ENCODE data around the gene HSFX2. TPM values are rescaled to one million over a fixed set of nuclear protein-coding genes. Genes with fewer than 3 reads are reported as not detected.
"Not testable (repeated sequence)": the region's sequence is repeated elsewhere in the genome, so short reads cannot be mapped to it uniquely, and the experiment has no call there.

HSFX2 gene, protein sequence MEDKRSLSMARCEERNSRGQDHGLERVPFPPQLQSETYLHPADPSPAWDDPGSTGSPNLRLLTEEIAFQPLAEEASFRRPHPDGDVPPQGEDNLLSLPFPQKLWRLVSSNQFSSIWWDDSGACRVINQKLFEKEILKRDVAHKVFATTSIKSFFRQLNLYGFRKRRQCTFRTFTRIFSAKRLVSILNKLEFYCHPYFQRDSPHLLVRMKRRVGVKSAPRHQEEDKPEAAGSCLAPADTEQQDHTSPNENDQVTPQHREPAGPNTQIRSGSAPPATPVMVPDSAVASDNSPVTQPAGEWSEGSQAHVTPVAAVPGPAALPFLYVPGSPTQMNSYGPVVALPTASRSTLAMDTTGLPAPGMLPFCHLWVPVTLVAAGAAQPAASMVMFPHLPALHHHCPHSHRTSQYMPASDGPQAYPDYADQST
- total RNA-seq, result not detected

DNA sequence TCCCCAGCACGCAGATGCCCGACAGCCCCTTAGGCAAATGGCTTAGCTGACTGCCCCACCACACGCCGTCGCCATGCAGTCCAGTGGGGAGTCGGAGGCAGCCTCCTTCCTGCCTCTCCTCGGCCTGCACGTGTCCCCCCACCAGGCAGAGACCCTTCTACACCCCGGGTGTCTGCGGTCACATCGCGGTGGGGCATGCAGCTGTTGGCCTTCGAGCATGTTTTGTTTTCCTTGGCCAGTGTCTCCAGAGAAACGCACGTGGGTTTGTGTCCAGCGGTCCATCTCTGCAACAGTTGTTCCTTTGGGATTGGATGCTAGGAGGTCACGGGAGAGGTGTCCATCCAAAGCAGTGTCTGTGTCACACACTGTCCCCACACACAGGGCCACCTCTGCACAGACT, at the start of gene HSFX2:
Gene HSFX2, minus strand, starts transcription at position 101 of the 400 bp plus-strand sequence. CDS start 614 bp downstream, outside the sequence.
- H3K9me3 Mint-ChIP-seq (ENCODE audit: insufficient read depth); H3K4me1 Mint-ChIP-seq (ENCODE audit: low read depth); H3K27me3 Mint-ChIP-seq (ENCODE audit: low read depth); DNase-seq; POLR2A ChIA-PET; ATAC-seq; H3K4me3 Mint-ChIP-seq; H3K27ac Mint-ChIP-seq; H3K36me3 Mint-ChIP-seq (ENCODE audit: low read depth); CTCF ChIA-PET: not testable (repeated sequence)

DNA sequence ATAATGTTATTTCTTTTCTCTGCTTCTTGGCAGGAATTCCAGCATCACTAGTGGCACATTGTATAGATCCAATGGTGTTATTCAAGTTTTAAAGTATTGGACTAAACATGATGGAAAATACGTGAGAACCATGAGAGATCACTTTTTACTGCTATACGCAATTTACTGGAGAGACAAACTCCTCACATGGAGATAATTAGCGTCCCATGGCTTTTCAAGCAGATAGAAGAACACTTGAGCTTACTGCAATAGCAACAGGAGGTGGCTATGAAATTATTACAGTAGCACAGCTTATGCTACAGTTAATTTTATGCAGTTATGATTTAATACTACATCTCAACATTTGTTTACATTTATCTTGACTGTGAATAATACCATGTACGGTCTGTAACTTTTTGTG, 48.4 kb upstream of the HSFX2 start:
- Mint-ChIP-seq H3K4me3 (no peak overlapping the region), H3K36me3 (ENCODE audit: low read depth) (no peaks in the 10 kb centered on the region), H3K27me3 (ENCODE audit: low read depth) (peaks cover 4% of the 10 kb centered on the region), H3K27ac (no peak overlapping the region), H3K4me1 (ENCODE audit: low read depth) (no peaks in the 10 kb centered on the region), H3K9me3 (ENCODE audit: insufficient read depth) (no peaks in the 10 kb centered on the region)
- CTCF ChIA-PET, result no interaction called here
- POLR2A ChIA-PET, result no interaction called here
- ATAC-seq (no peak), DNase-seq (no peak)

DNA sequence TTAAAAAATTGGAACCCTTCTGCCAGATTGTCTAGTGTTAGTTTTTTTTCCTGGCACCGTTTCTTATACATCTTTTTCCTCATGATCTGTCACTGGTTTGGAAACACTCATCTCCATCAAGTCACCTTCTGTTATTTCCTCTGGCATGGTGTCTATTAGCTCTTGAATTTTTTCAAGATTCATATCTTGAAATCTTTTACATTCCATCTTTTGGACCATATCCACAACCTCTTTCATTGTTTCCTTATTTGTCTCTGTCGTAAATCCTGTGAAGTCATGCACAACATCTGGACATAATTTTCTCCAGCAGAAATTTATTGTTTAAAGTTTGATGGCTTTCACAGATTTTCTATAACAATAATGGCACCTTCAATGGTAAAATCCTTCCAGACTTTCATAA, 46.7 kb upstream of the HSFX2 start:
- ATAC-seq, result no peak
- H3K4me1 Mint-ChIP-seq (ENCODE audit: low read depth), result no peaks in the 10 kb centered on the region
- peaks cover 4% of the 10 kb centered on the region for H3K27me3 Mint-ChIP-seq (ENCODE audit: low read depth)
- no peak overlapping the region for H3K4me3 Mint-ChIP-seq
- no peaks in the 10 kb centered on the region for H3K9me3 Mint-ChIP-seq (ENCODE audit: insufficient read depth)
- no peaks in the 10 kb centered on the region for H3K36me3 Mint-ChIP-seq (ENCODE audit: low read depth)
- DNase-seq, result no peak
- no peak overlapping the region for H3K27ac Mint-ChIP-seq
- ChIA-PET CTCF (no interaction called here), POLR2A (no interaction called here)

DNA sequence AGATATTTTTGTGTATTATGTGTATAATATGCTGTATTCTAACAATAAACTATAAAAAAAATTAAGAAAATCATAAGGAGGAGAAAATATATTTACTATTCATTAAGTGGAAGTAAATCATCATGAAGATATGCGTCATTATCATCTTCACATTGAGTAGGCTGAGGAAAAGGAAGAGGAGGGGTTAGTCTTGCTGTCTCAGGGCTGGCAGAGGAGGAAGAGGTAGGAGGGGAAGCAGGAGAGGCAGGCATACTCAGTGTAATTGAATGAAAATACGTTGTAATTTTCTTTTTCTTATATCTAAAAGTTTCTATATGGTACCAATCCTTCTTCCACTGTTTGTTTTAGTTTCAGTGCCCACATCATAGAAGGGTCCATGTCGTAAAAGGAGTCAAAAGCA, 46.3 kb upstream of the HSFX2 start:
- Mint-ChIP-seq H3K4me1 (ENCODE audit: low read depth) (no peaks in the 10 kb centered on the region), H3K4me3 (no peak overlapping the region), H3K27ac (no peak overlapping the region), H3K36me3 (ENCODE audit: low read depth) (no peaks in the 10 kb centered on the region), H3K9me3 (ENCODE audit: insufficient read depth) (no peaks in the 10 kb centered on the region), H3K27me3 (ENCODE audit: low read depth) (peaks cover 4% of the 10 kb centered on the region)
- ATAC-seq (no peak), DNase-seq (no peak)
- CTCF ChIA-PET, result no interaction called here
- POLR2A ChIA-PET, result no interaction called here

DNA sequence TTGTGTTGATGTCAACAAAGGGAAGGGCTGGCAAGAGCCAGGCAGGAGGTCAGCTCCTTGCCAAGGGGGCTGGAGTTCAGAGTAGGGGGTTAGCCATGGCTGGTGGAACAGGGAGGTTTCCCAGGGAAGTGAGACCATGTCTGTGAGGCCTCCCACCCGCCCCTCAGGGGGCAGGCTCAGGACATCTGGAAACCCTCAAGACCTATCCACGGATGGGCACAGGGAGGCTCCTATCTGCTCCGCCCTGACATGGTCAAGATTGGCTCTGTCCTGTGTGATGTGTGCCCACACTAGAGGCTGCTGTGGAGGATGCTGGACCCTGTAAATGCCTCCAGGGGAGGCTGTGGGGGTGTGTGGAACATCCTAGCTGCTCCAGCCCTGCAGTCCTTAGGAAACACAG, 44.5 kb upstream of the HSFX2 start:
- Mint-ChIP-seq H3K4me1 (ENCODE audit: low read depth) (no peaks in the 10 kb centered on the region), H3K9me3 (ENCODE audit: insufficient read depth) (no peaks in the 10 kb centered on the region), H3K27ac (no peak overlapping the region), H3K36me3 (ENCODE audit: low read depth) (no peaks in the 10 kb centered on the region), H3K4me3 (no peak overlapping the region), H3K27me3 (ENCODE audit: low read depth) (peaks cover 2% of the 10 kb centered on the region)
- ATAC-seq (no peak), DNase-seq (no peak)
- POLR2A ChIA-PET, result no interaction called here
- CTCF ChIA-PET, result no interaction called here

DNA sequence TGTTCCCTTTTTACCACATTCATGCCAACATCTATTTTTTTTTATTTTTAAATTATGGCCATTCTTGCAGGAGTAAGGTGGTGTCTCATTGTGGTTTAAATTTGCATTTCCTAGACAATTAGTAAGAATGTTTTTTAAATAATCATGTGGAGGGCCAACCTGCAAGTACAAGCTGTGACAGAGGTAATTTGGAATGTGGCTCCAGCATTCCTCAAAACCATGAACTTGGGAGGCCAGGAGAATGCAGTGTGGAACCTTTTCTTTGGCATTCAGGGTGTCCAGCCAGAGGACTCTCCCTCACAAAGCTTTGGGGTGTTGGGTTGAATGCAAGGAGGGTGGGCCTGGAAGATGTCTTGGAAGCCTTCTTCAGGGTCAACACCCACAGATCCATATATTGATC, 43.7 kb upstream of the HSFX2 start:
- Mint-ChIP-seq H3K36me3 (ENCODE audit: low read depth) (no peaks in the 10 kb centered on the region), H3K27ac (no peak overlapping the region), H3K27me3 (ENCODE audit: low read depth) (no peaks in the 10 kb centered on the region), H3K4me1 (ENCODE audit: low read depth) (no peaks in the 10 kb centered on the region), H3K9me3 (ENCODE audit: insufficient read depth) (no peaks in the 10 kb centered on the region), H3K4me3 (no peak overlapping the region)
- CTCF ChIA-PET, result no interaction called here
- no peak for DNase-seq
- POLR2A ChIA-PET, result no interaction called here
- ATAC-seq, result no peak

DNA sequence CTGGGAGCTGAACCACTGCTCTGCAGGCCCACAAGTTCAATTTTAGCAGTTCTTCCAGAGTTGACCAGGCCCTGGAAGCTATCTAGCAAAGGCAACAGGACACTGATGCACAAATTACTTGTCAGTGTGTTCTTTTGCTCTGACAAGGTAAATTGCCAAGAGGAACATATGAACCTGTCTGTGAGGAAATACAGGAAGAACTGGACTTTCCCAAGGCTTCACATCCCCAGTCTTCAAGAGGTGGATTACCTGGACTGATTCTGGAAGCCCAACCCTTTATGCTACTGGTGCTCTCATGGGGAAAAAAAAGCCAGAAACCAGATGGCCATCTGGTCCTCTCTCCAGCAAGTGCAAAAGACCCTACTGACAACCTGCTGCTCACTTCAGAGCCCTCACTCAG, 38.4 kb upstream of the HSFX2 start:
- no peak overlapping the region for H3K4me3 Mint-ChIP-seq
- no peak for DNase-seq
- CTCF ChIA-PET, result no interaction called here
- H3K27ac Mint-ChIP-seq, result no peak overlapping the region
- no peaks in the 10 kb centered on the region for H3K36me3 Mint-ChIP-seq (ENCODE audit: low read depth)
- POLR2A ChIA-PET, result no interaction called here
- H3K4me1 Mint-ChIP-seq (ENCODE audit: low read depth), result peaks cover 27% of the 10 kb centered on the region
- ATAC-seq, result no peak
- H3K27me3 Mint-ChIP-seq (ENCODE audit: low read depth), result peaks cover 3% of the 10 kb centered on the region
- H3K9me3 Mint-ChIP-seq (ENCODE audit: insufficient read depth), result no peaks in the 10 kb centered on the region

DNA sequence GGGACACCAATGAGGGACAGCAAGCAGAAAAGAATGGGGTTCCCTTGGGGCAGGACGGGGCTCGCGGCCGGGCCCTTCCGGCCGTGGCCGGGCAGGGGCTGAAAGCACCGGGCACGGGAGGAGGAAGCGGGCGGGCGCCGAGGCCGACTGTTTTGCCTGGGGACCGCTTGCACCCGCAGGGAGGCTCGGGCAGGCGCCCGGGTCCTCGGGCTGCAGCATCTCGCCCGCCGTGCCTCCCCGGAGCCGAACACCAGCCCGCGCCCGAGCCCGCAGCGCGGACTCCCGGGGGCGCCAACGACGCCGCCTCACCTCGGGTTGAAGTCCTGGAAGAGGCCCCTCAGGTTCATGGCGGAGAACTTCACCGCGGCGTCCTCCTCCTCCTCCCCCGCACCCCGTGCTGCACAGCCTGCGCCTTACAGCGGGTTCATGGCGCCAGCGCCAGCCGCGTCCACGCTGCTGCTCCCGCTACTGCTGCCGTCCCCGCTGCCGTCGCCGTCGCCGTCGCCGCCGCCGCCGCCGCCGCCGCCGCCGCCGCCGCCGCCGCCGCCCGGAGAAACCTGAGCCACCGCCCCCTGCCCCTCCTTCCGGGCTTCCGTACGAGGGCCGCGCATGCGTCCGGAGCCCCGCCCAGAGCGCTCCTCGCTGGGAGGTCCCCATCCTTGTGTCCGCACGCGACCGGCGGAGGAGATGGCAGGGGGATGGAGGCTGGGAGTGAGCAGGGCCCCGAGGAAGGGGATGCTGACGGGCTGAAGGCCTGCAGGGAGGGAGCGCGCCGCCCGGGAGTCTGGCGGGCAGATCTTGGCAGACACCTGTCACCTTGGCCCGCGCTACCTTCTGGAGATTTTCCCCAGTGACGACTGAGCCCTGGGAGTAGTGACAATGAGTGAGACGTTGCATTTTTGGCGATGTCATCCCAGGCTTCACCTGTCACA, 36.4 kb upstream of the HSFX2 start, which contains the start of gene TMEM185A:
Gene TMEM185A, minus strand, starts transcription at position 559 of the 932 bp plus-strand sequence. Its CDS starts 212 bp downstream, at position 347.
- no peaks in the 10 kb centered on the region for H3K36me3 Mint-ChIP-seq (ENCODE audit: low read depth)
- peak within 1 kb of the TSS; percentile 86 for H3K4me3 Mint-ChIP-seq
- peaks cover 31% of the 10 kb centered on the region for H3K4me1 Mint-ChIP-seq (ENCODE audit: low read depth)
- DNase-seq, result peak; percentile 76
- POLR2A ChIA-PET, result no interaction called here
- peaks cover 3% of the 10 kb centered on the region for H3K27me3 Mint-ChIP-seq (ENCODE audit: low read depth)
- ATAC-seq, result peak; percentile 92
- H3K27ac Mint-ChIP-seq, result peak within 1 kb of the TSS; percentile 78
- no peaks in the 10 kb centered on the region for H3K9me3 Mint-ChIP-seq (ENCODE audit: insufficient read depth)
- CTCF ChIA-PET, result no interaction called here

DNA sequence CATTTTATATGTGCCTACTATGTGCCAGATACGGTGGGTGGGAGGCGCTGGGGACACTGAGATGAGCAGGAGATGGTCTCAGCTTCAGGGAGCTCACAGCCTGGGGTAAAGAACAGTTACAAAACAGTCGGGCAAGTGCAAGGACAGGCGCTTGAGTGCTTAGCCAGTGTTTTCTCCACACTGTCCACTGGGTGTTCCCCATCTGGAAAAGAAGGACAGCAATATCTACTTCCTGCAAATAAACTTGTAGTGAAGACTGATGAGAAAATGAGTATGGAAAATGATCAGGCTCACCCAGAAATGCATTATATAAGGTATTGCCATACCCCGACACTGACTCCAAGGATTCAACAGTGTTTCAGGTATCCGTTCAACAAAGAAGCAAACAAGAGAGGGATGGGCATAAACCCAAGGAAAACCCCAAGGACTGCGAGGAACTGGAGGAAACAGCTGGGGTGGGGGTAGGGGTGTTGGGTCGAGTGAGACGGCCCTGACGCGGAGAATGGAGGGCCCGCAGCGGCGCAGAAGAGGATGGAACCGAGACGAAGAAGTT, 35.6 kb upstream of the HSFX2 start:
- ATAC-seq, result no peak

DNA sequence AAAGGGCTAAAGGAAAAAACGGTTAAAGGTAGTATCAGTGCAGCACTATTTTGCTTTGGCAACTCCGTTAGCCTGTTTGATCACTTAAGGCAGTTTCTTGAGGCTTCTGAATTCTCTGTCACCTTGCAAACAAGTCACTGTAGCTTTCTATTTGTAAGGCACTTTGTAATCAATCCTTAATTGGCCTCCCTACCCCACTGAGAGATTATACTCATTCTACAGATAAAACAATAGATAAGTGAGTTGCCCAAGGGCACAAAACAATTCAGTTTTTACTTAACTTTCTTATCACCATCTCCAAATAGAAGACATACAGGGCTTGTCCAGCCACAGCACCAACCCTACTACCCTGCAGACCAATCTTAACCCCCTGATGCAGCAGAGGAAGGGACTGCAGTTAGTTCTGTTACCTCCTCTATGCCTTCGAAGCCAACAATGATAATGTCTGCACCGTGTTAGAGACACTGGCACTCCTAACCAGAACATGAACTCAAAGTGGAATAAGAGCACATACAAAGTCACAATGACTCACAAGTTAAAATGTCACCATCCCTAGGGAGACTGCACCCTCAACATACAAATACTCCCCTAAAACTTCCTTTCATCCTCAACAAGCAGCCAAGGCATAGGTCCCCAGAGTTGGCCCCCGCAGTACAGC, 34.7 kb upstream of the HSFX2 start:
- ATAC-seq (no peak), DNase-seq (no peak)
- H3K9me3 Mint-ChIP-seq (ENCODE audit: insufficient read depth), result no peaks in the 10 kb centered on the region
- H3K27ac Mint-ChIP-seq, result no peak overlapping the region
- CTCF ChIA-PET, result no interaction called here
- H3K4me3 Mint-ChIP-seq, result peak overlapping the region; percentile 86
- POLR2A ChIA-PET, result no interaction called here
- no peaks in the 10 kb centered on the region for H3K36me3 Mint-ChIP-seq (ENCODE audit: low read depth)
- peaks cover 3% of the 10 kb centered on the region for H3K27me3 Mint-ChIP-seq (ENCODE audit: low read depth)
- H3K4me1 Mint-ChIP-seq (ENCODE audit: low read depth), result peaks cover 31% of the 10 kb centered on the region

More for the DNA sequence above, 35.6 kb upstream of the HSFX2 start:
- no peak for DNase-seq
- Mint-ChIP-seq H3K4me1 (ENCODE audit: low read depth) (peaks cover 31% of the 10 kb centered on the region), H3K27ac (peak overlapping the region; percentile 78), H3K27me3 (ENCODE audit: low read depth) (peaks cover 3% of the 10 kb centered on the region), H3K36me3 (ENCODE audit: low read depth) (no peaks in the 10 kb centered on the region), H3K4me3 (peak overlapping the region; percentile 86), H3K9me3 (ENCODE audit: insufficient read depth) (no peaks in the 10 kb centered on the region)
- CTCF ChIA-PET, result no interaction called here
- POLR2A ChIA-PET, result no interaction called here

DNA sequence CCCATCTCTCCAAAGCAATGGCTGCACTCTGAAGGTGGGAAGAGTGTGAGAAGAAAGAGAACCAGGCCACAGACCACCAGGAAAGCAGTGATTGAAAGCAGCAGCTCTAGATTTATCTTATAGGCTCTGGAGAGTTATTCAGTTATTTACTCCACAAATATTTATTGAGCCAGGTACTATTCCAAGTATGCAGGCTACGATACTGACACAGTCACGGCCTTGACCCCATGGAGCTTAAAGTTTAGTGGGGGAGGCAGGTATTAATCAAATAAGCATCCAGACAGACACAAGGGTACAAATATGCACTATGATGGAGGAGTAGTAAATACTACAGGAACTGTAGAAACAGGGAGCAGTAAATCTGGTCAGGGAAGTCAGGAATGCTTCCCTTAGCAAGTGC, 33.7 kb upstream of the HSFX2 start:
- DNase-seq, result no peak
- H3K4me1 Mint-ChIP-seq (ENCODE audit: low read depth), result peaks cover 31% of the 10 kb centered on the region
- ChIA-PET CTCF (no interaction called here), POLR2A (no interaction called here)
- no peaks in the 10 kb centered on the region for H3K36me3 Mint-ChIP-seq (ENCODE audit: low read depth)
- no peak overlapping the region for H3K4me3 Mint-ChIP-seq
- ATAC-seq, result no peak
- H3K9me3 Mint-ChIP-seq (ENCODE audit: insufficient read depth), result no peaks in the 10 kb centered on the region
- H3K27ac Mint-ChIP-seq, result no peak overlapping the region
- peaks cover 3% of the 10 kb centered on the region for H3K27me3 Mint-ChIP-seq (ENCODE audit: low read depth)

DNA sequence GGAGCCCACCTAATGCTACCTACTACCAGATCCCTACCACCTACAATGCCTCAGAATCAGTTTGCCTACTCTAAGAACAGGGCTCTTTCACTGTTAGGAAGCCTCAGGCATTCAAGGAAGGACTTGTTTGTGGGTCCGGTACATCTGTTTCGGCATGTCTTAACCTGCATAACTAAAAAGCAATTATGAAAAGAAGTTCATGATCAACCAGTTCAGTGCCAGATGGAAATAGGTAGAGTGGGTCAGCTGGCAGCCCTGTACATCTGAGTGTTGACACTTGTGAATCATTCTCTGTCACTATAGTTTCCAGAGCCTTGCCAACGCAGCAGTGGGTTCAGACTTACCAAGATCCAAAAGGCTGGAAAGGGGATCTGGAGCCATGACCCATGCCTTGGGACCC, 33.2 kb upstream of the HSFX2 start:
- Mint-ChIP-seq H3K27me3 (ENCODE audit: low read depth) (peaks cover 3% of the 10 kb centered on the region), H3K4me1 (ENCODE audit: low read depth) (peaks cover 31% of the 10 kb centered on the region), H3K27ac (no peak overlapping the region), H3K36me3 (ENCODE audit: low read depth) (no peaks in the 10 kb centered on the region), H3K9me3 (ENCODE audit: insufficient read depth) (no peaks in the 10 kb centered on the region), H3K4me3 (no peak overlapping the region)
- ChIA-PET POLR2A (no interaction called here), CTCF (no interaction called here)
- ATAC-seq (no peak), DNase-seq (no peak)

Measured in activated CD8-positive, alpha-beta T cell treated with anti-CD3 and anti-CD28 coated beads, Interleukin-2, amount 10 ng/mL, durations not matched to agents 7 days and 5 days (primary cell).